ENCODE measurements around the gene UBR4.

The UBR4 gene

DNA sequence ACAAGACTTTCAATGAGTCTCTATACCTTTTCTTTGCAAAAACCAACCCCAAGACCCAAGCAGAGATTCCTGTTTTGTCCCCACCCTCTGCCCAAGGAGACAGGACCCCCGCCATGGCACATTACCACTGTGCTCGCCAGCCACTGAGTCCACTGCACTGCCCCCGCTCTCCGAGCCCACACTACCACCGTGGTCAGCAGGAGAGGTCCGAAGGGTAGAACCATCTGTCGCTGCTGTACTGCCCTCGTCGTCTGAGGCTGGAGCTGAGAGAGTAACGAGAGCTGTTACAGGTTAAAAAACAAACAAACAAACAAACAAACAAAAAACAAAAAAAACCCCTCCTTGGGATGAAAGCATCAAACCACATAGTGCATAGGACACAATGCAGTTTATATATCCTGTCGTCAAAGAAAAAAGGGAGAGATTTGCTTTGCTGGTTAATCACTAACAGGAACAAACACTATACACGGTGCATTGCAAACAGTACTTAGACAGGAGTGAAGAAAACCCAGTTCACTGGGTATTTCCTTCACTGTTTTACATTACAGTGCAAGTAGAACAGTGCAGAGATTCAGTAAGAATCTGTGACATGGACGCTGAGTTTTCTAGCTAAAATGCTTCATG lies 71.0 kb downstream of the UBR4 start:
- DNase-seq, result no peak

DNA sequence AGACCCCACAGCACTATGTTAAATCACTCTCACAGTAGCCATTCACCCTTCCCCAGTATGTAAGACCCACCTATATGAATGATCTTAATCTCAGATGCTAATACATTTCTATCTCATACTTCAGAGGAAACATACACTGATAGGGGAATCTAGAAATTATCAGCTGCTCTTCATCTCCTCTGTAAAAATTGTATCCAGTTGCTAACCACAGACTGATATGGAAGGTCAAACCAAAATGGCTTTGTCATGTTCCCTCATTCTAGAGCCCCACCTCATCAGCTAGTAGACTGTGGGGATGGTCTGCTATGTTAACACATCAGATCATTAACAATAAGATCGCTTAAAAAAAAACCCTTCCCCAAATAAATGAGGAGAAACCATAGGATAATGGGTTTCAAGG lies 71.7 kb downstream of the UBR4 start:
- no peak for DNase-seq

- DNase-seq, result no peak
Observed at GRCh38 chr1:19137158-19137557, 72.9 kb downstream of the UBR4 start.

GRCh38 chr1:19133360-19133759 lies 76.7 kb downstream of the UBR4 start:
- DNase-seq, result no peak

DNA sequence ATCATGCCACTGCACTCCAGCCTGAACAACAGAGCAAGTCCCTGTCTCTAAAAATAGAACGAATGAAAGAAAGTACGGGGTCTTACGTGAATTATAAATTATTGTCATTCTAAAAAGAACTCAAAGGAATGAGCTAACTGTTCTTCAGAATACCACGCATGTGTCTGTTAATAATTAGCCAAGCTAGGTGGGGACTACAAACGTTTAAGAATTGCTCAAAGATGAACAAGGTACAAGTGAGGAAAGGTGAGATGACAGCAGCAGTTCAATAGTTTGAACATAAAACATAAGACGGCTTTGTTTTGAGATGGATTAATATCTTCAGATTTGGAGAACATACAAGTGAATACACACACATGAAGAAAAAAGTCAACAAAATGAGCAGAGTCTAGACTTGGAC lies 79.6 kb downstream of the UBR4 start:
- no peak for DNase-seq

DNA sequence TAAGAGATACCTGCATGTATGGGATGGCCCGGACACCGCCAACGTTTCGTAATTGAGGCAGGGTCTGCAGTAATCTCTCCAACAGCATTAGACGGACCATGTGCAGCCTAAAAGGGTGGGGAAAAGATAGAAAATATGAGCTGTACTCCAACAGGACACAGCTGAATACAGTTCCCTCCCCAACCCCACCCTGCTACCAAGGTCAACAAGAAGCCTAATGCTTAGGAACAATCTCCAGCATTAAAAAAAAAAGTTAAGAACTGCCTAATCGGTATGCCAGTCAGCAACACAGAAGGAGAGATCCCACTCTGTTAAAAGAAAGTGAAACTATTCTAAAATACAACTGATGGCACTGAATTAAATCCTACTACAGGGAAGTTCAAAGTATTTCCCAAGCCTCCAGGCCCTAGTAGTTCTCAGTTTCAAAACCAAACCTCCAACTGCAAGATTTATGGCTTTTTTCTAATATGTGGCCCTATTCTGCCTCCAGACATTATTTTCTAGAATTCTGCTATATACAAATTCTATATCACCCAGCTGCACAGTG lies 81.0 kb downstream of the UBR4 start:
- DNase-seq, result no peak

DNA sequence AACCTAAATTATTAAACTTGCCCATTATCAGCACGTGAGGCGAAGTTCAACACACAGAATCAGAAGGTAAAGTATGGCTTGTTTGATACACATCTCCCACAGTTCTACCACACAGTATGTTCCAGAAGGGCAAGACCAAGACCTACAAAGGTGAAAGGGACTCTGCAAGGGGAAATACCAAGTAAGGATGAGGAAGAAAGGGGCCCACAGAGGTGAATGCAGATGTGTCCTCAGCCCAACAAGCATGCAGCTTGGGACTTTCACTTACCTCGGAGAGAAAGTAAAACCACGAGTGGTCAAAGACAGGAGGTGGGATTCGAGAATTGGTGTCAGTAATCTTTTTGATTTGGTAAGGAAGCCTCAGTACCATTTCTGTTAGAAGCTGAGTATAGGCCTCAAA lies 85.8 kb downstream of the UBR4 start:
- peak in 1 of 5 donors; percentile 10 for DNase-seq

DNA sequence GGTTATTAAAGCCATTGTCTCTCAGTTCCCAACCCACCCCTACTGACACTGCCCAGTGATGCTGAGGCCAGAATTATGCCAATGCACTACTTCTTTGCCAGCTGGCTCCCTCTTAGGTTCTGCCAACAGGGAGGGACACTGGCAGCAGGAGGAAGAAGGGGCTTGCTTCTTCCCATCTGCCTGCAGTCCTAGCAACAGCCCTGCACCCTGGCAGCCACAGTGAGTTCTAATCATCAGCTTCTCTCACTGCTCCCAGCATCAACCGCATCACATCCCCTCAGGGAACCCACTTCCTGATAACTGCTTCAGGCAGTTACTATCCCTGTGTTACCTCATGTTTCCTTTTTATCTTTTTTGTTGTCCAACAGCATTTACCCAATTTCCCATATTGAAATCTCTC lies 86.2 kb downstream of the UBR4 start:
- DNase-seq, result peak in 2 of 5 donors; percentile 15 to 32

DNA sequence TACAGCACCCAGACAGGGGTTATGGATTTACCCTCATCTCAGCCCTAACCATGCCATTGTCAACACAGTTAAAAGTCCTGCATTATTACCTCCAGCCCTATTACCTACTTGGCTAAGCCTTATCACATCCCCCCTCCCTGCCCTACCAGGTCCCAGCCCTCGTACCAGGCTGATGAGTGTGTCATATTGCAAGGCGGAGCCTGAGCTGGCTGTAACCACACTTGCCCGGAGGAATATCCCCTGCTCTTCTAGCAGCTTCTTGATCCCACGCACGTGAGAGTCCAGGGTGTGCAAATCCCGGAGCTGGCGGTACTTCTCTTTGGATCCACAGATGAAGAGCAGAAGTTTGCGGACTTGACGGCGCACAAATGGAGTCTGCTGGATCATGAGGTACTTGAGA lies 87.4 kb downstream of the UBR4 start:
- no peak for DNase-seq

- DNase-seq, result no peak
Observed at GRCh38 chr1:19121192-19121591, 88.9 kb downstream of the UBR4 start.

- no peak for DNase-seq
Observed at GRCh38 chr1:19120070-19120469, 90.0 kb downstream of the UBR4 start.

DNA sequence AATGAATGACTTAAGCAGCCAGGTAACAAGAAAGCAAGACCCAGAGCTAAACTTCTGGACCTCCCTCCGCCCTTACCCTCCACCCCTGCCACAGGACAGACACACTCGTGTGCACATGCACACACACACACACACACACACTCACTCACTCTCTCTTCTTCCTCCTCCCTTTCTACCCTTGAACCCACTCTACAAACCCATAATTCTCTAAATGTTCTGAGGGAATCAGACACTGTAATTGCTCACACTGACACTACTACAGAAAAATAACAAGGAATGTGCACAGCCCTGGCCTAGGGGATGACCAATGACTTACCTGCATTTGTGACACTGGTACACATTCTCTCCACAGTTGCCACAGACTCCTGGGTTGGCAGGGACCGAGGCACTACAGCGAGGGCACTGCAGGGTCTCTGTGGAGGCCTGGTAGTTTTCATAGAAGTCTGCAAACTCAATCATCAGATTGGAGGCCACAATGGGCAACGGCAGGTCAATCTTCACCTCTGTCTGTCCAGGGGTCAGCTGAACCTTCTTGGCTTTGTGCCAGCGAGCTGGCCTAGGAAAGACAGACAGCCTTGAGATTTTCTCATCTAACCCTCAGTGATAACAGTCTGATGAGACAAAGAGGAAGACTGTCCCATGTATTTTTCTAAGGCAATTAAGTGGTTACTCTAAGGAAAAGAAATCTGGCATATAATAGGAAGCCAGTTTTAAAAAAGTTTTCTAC lies 94.8 kb downstream of the UBR4 start:
- DNase-seq, result no peak

DNA sequence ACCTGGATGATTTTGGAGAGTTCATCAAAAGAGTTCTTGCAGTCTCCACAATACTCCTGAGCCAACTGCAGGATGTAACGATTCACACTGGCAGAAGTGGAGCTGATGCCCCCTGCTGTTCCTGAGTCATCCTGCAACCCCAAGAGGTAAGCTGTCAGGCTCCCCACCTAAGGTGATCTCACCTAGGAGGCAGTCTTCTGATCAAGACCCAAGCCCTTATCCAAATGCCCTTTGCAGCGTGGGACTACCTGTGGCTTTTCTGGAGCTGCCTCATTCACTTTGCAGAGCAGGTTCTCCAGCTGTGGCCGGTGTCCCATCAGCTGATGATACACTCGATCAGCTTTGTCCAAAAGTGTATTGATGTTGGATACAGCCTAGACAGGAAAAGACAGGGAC lies 96.4 kb downstream of the UBR4 start:
- peak in 2 of 5 donors; percentile 25 to 31 for DNase-seq

DNA sequence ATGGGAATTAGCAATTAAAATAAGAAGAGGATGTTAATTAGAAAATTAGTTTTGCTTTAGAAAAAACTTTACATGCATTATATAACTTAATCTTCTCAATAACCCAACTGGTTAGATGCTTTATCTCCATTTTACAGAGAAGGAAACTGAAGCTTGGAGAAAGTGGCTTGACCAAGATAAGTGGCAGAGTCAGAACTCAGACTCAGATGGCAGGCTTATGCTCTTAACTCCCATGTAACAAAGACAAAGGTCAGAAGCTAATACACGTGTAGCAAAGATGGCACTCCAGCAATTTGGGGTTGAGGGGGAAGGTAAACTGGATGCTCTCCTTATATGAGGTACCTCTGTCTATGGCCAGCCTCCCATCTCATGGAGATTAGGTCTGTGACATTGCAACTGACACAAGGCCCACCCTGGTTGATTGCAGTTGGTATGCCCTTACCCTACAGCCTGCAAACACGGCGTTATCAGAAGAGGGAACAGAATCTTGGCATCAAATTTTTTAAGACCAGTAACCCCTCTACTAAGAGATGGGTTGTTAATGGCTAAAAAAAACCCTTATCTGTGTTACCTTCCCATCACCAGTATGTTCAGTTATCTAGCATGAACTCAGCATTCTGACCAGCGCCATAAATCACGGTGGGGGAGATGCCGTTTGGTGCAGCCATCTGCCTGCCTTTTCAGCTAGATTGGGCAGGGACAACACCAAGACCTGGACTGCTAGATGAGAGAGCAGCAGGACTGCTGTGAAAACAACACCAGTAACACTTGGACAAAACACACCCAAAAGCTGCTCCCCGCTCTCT lies 97.0 kb downstream of the UBR4 start:
- DNase-seq, result no peak

DNA sequence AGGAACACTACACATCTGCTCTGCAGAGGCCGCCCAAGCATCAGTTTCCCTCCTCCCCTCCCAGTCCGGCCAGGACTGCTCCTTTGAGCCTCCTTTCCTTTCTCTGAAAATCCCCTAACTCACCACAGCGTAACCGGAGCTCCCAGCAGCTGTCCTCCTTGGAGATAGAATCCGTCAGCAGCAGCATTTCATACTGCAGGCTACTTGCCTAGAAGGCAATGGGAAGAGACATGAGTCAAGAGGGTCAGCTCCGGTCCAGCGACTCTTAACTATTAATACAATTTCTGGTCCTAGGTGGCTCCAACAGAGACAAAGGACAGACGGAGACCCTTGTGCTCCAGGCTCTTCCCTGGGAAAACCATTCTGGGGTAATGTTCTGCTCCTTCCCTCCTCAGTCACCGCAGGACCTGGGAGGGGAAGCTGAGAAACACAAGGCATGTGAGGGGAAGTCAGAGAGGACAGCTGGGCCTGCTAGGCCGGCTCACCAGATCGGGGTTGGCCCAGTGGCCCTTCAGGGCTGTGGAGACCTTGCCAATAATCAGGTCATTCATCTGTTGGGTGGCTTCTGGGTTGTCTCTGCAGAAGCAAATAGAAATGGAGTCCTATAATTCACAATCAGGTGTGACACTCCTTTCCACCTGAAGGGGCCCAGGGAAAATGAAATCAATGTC lies 99.7 kb downstream of the UBR4 start:
- no peak for DNase-seq

DNA sequence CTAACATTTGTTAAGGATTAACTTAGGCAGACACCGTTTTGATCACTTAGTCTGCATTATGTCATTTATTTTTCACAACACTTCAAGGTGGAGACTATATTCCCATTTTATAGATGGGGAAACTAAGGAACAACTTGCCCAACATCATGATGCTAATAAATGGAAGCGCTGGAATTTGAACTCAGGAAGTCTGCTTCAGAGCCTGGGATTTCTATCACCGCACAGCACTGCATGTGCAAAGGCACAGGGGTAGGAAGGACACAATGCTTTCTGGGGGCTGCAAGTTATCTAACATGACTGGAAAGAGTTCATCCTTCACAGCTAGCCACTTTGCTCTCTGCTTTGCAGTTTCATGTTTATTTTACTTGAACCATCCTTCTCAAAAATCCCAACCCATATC lies 100.5 kb downstream of the UBR4 start:
- DNase-seq, result no peak

DNA sequence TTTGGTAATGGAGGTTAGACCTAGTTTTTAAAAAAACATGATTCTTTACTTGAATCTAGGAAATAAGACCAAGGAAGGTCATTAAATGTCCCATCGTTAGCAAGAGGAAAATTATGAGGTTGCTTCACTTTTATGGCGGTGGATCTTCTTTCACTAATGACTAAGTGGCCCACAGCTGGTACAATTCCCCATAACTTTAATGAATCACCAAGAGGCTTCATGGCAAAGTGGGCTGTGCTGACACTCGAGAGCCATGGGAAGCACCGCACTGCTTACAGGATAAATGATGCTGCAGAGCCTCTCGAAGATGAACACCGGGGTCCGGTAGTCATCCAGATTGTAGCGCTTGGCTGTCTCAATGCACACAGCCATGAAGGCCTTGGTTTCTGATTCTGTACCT lies 108.8 kb downstream of the UBR4 start:
- DNase-seq, result no peak

DNA sequence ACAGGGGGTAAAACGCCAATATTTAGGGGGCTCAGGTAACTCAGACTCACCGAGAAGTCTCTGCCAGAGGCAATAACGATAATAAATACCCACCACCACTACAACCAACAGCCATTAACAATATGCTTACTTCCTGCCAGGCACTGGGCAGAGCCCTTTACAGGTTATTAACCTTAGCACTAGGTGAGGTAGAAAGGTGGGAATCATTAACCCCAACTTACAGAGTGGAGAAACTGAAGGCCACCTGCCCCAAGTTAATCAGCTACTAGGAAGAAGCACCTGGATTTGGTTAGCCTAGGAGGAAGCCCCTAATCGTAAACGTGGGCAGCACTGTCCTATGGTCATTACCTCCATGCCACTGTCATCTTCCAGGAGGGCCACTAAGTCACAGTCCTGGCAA lies 110.0 kb downstream of the UBR4 start:
- DNase-seq, result no peak

DNA sequence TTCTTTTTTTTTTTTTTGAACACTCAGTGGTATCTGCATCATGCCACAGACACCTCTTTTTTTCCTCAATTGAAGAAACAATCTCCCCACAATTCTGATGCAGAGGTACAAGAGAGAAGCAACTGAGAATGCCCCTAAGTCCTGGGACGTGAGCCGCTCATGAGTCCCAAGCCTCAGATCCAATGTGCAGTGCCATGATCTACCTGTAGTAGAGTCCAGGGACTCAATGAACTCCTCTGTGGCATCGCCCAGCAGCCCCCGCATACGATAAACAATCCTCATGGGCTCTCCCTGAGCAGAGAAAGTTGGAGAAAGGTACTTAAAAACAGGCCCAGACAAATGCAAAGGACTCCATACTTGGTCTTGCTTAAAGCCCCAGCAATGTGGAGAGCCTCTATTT lies 113.1 kb downstream of the UBR4 start:
- DNase-seq, result no peak

DNA sequence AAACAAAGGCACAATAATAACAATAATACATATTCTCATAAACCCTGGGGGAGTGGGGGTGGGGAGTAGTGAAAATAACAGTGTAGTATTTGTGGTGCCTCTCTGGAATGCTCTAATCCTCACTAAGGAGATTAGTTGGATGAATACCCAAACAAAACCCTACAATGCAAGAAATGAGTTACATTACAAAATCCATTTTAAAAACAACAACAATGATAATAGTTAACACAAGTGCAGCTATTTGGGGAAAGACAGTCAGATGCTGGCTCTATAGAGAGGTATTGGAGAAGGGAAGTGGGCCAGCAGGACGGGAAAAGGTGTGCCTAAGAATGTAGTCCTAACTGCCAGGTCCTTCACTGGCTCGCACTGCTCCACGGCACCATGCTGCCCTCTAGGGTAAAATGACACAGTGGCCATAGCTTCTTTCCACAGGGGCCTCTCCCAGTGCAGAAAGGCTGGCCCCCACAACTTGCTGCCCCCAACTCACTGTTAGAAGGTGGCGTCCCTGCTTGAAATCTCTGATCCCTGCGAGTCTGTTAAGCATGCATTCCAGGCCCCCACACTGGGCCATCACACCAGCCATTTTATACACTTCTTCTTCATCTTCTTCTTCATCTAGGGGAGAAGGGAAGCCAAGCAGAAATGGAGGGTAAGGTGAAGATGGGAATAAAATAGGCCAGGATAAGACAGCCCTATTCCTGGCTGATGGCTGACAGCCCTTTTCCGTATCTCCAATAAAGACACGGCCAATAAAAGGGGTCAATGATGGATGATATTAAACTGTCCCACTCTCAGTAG lies 113.8 kb downstream of the UBR4 start:
- DNase-seq, result no peak

DNA sequence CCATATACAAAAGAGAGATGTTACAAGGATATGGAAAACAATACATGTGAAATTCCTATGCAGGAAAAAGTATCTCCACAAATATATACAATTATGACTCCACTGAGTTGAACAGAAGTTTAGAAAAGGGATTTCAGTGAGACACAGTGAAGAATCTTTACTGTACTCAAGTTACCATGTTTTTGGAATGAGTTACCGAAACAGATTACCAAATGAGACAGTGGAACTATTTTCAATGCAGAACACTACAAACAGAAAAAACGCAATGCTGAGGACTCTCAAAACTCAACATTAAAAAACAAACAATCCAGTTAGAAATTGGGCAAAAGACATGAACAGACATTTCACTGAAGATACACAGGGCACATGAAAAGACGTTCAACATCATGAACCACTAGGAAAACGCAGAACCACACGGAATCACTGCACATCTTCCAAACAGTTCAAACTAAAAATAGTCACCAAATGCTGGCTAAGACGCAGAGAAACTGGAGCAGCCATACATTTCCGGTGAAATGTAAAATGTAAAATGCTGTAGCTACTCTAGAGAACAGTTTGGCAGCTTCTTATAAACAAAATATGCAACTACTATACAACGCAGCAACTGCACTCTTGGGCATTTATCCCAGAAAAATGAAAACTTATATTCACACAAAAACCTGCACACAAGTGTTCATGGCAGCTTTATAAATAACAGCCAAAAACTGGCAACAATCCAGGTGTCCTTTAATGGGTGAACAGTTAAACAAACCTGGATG lies 118.7 kb downstream of the UBR4 start:
- DNase-seq, result no peak

Data from T-helper 1 cell (primary cell).